Hematopoietic multipotent progenitor cell treated with erythropoietin and hydrocortisone succinate and interleukin-3 and kit ligand, for 15 days (in vitro differentiated cells): ENCODE data around the gene ARSB.
"Not testable (repeated sequence)": the region's sequence is repeated elsewhere in the genome, so short reads cannot be mapped to it uniquely, and the experiment has no call there.

Experiments used
- DNase-seq: peaks from one replicate; pipeline ENCODE4 v3.0.0-alpha.2; 2015; ENCODE audit warnings: low spot score

ARSB gene

GRCh38 chr5:78953092-78953800 lies 31.9 kb downstream of the ARSB start:
- DNase-seq, result no peak

GRCh38 chr5:78930721-78931120 lies 54.4 kb downstream of the ARSB start:
- DNase-seq, result no peak

GRCh38 chr5:78929833-78930232 lies 55.3 kb downstream of the ARSB start:
- DNase-seq, result no peak

- DNase-seq, result no peak
Measured at GRCh38 chr5:78927657-78928282, 57.3 kb downstream of the ARSB start.

- no peak for DNase-seq
Measured at GRCh38 chr5:78926252-78926651, 58.9 kb downstream of the ARSB start.

GRCh38 chr5:78925129-78925876 lies 59.8 kb downstream of the ARSB start:
- no peak for DNase-seq

- no peak for DNase-seq
Measured at GRCh38 chr5:78923622-78923970, 61.5 kb downstream of the ARSB start.

GRCh38 chr5:78922879-78923621 lies 62.1 kb downstream of the ARSB start:
- DNase-seq, result no peak

GRCh38 chr5:78920604-78921003 lies 64.5 kb downstream of the ARSB start:
- no peak for DNase-seq

GRCh38 chr5:78919796-78920195 lies 65.3 kb downstream of the ARSB start:
- no peak for DNase-seq

GRCh38 chr5:78916044-78916443 lies 69.1 kb downstream of the ARSB start:
- DNase-seq, result no peak

GRCh38 chr5:78915170-78915569 lies 69.9 kb downstream of the ARSB start:
- no peak for DNase-seq

- no peak for DNase-seq
Measured at GRCh38 chr5:78912811-78913210, 72.3 kb downstream of the ARSB start.

GRCh38 chr5:78912085-78912771 lies 72.9 kb downstream of the ARSB start:
- no peak for DNase-seq

GRCh38 chr5:78909224-78909983 lies 75.7 kb downstream of the ARSB start:
- not testable (repeated sequence) for DNase-seq

- no peak for DNase-seq
Measured at GRCh38 chr5:78908173-78909061, 76.7 kb downstream of the ARSB start.

GRCh38 chr5:78907255-78907891 lies 77.7 kb downstream of the ARSB start:
- no peak for DNase-seq

GRCh38 chr5:78905084-78905938 lies 79.8 kb downstream of the ARSB start:
- no peak for DNase-seq

GRCh38 chr5:78903861-78904260 lies 81.2 kb downstream of the ARSB start:
- no peak for DNase-seq
